ENCODE results near the gene SCN1A. TPM values are rescaled to one million over a fixed set of nuclear protein-coding genes. Genes with fewer than 3 reads are reported as not detected.
"Not testable (repeated sequence)": the region's sequence is repeated elsewhere in the genome, so short reads cannot be mapped to it uniquely, and the experiment has no call there.

The SCN1A gene
- total RNA-seq, 1 experiment from 2014 or later = 1.6 TPM

DNA sequence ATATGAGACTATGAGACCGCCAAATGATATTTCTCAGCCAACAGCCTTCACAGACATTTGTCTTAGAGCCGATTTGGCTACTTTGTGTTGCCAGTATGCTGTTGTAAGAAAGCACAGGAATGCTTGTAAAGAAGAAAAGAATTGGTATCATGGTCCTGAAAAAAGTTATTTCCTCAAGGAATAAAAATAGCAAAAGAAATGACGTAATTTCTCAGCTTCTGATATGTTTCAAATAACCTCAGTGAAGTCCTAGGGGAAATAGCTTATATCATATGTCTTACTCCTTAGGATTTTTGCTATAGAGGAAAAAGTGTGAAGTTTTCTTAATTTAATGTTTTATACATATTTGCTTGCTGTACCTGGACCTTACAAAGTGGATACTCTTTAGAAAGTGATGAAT, 23.0 kb downstream of the SCN1A start (continued):
- TF ChIP-seq NFYB (CRISPR knock-in tag; conservative IDR thresholded peaks at IDR 0.05; ENCODE audit: low read depth) (no peak), E2F1 (CRISPR knock-in tag; IDR thresholded peaks at IDR 0.05) (no peak), TEAD4 (CRISPR knock-in tag; IDR thresholded peaks at IDR 0.05) (no peak), ZNF317 (CRISPR knock-in tag; IDR thresholded peaks at IDR 0.05; ENCODE audit: borderline replicate concordance, low read depth) (no peak), AR (CRISPR knock-in tag; IDR thresholded peaks at IDR 0.05) (no peak), ESRRA (CRISPR knock-in tag; IDR thresholded peaks at IDR 0.05; ENCODE audit: borderline replicate concordance) (no peak)

GRCh38 chr2:166104084-166104483, 23.7 kb downstream of the SCN1A start:
- ChIA-PET POLR2A (no interaction called here), CTCF (interaction anchor here (2.2 kb wide), 1 partner anchor 47 kb away, joined by 5 read pairs; no protein-coding TSS in a partner anchor)
- H3K27me3 Mint-ChIP-seq (ENCODE audit: low read depth) = no peaks in the 10 kb centered on the region
- TF ChIP-seq ESRRA (CRISPR knock-in tag; IDR thresholded peaks at IDR 0.05; ENCODE audit: borderline replicate concordance) (no peak), ZNF423 (CRISPR knock-in tag; IDR thresholded peaks at IDR 0.05) (no peak), AR (CRISPR knock-in tag; IDR thresholded peaks at IDR 0.05) (no peak)
- no peak overlapping the region for H3K4me3 Mint-ChIP-seq
- DNase-seq (ENCODE audit: low spot score) = no peak
- ATAC-seq = no peak
- no peaks in the 10 kb centered on the region for H3K4me1 Mint-ChIP-seq
- peaks cover 7% of the 10 kb centered on the region; the same call in 1 of the 2 replicates for H3K9me3 Mint-ChIP-seq
- no peak overlapping the region for H3K27ac Mint-ChIP-seq
- no peaks in the 10 kb centered on the region for H3K36me3 Mint-ChIP-seq

GRCh38 chr2:166103277-166103676, 24.5 kb downstream of the SCN1A start:
- DNase-seq (ENCODE audit: low spot score); H3K36me3 Mint-ChIP-seq; H3K9me3 Mint-ChIP-seq; H3K4me1 Mint-ChIP-seq; H3K27ac Mint-ChIP-seq; H3K4me3 Mint-ChIP-seq; POLR2A ChIA-PET; ATAC-seq; H3K27me3 Mint-ChIP-seq (ENCODE audit: low read depth): not testable (repeated sequence)
- CTCF ChIA-PET = interaction anchor here (2.2 kb wide), 1 partner anchor 46 kb away, joined by 5 read pairs; no protein-coding TSS in a partner anchor

- no peak for DNase-seq (ENCODE audit: low spot score)
- Mint-ChIP-seq H3K4me3 (no peak overlapping the region), H3K9me3 (no peaks in the 10 kb centered on the region), H3K27ac (no peak overlapping the region), H3K36me3 (no peaks in the 10 kb centered on the region), H3K4me1 (peaks cover 20% of the 10 kb centered on the region), H3K27me3 (ENCODE audit: low read depth) (no peaks in the 10 kb centered on the region)
- ChIA-PET CTCF (no interaction called here), POLR2A (no interaction called here)
- no peak for ATAC-seq
- TF ChIP-seq AR (CRISPR knock-in tag; IDR thresholded peaks at IDR 0.05) (no peak), SMAD3 (CRISPR knock-in tag; IDR thresholded peaks at IDR 0.05; ENCODE audit: borderline replicate concordance) (no peak), PRDM15 (CRISPR knock-in tag; IDR thresholded peaks at IDR 0.05) (no peak), HMGA2 (CRISPR knock-in tag; IDR thresholded peaks at IDR 0.05) (no peak), STAT6 (CRISPR knock-in tag; conservative IDR thresholded peaks at IDR 0.05; ENCODE audit: low read depth) (no peak), KAT7 (CRISPR knock-in tag; IDR thresholded peaks at IDR 0.05; ENCODE audit: borderline replicate concordance) (no peak)
Observed at GRCh38 chr2:166094325-166094724, 33.5 kb downstream of the SCN1A start.

Data from WTC11 (cell line).